HG02678 (cell line): ENCODE data around the gene FOXI2.

ENCODE experiments used
- ATAC-seq: cut with Tn5 transposase; IDR thresholded peaks from one replicate; pipeline ENCODE4 v1.9.1; 2021; ENCODE audit warnings: mild to moderate bottlenecking, moderate library complexity; ENCODE audit not compliant: unreplicated experiment

FOXI2 gene

DNA sequence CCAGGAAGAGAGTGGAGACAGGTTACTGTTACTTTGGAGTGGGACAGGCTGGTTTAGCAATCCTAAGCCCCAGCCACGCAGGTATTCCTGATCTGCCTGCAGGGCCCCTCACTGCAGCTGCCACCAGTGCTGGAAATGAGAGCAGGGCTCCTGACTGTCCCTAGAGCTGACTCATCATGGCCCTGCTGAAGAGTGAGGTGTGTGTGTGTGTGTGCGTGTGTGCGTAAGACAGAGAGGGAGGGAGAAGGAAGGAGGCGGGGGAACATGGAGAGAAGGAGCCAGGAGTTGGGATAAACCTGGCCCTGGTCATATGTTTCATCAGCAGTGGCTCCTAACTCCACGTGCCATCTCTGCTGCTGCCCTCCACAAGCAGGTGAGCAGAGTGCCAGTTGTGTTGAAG, 3.6 kb downstream of the FOXI2 start:
- no peak for ATAC-seq

DNA sequence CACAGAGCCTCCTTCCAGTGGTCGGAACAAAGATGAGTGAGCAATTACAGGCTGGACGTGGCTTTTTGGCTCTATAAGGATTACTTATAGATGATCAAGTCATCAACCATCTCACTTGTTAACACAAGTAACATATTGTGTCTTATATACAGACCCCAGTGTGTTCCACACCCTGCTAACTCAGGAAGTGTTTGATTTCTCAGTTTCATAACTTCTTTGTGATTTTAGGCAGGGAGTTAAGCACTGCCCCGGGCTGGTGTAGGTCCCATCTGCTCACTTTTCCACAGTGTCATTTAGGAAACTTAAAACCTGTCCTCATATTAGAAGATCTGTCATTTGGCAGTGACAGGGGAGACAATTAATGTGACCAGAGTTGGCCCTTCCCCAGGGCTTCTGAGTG, 6.2 kb downstream of the FOXI2 start:
- no peak for ATAC-seq

DNA sequence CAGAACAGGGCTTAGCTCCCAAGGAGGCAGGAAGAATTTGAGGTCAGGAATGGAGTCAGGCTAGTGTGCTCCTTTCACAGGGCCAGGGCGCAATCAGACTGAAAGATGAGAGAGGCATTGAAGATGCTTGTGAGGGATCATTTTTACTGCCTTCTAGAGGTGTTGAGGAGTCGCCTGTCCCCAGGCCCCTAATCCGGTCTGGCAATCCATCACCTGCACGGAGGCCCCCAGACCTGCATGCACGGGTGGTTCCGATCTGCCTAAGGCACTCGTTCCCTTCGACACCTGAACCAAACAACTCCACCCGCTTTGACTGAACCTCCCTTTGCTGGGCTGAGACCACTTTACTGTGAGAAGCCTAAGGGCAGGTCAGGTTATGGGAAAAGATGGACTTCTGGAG, 8.0 kb downstream of the FOXI2 start:
- no peak for ATAC-seq

DNA sequence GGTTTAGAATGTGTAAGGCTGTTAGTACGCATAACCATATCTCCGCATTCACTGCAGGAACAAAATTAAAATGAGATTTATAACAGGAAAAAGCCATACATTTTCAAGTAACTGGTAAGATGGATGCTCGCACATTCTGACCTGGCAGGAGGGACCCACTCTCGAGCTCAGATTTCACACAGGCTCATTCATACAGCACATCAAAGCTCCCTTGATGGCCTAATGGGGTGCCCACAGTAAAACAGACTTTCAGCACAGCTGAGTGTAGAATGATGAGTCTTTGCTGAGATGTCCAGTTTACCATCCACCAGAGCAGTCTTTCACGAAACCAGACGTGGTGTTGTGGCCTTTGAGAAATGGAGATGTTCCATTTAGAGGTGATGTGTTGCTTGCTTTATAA, 8.9 kb downstream of the FOXI2 start:
- ATAC-seq: no peak

DNA sequence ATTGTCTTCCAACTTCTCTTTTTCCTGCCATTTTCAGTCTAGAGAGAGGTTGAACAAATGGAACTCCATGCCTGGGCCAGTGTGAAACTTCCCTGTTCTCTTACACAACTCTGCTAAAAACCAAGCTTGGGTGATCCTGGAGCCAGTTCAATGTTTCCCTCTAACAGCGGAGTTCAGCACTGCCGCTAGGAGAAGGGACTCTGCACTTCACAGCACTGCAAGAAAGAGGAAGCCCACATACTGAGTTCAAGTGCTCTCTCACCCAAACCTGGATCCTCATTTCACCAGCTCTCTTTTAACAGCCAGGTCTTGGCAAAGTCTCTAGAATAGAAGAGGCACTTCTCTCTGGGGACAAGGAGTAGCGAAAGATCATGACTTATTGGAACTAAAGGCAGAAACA, 18.8 kb downstream of the FOXI2 start:
- no peak for ATAC-seq

DNA sequence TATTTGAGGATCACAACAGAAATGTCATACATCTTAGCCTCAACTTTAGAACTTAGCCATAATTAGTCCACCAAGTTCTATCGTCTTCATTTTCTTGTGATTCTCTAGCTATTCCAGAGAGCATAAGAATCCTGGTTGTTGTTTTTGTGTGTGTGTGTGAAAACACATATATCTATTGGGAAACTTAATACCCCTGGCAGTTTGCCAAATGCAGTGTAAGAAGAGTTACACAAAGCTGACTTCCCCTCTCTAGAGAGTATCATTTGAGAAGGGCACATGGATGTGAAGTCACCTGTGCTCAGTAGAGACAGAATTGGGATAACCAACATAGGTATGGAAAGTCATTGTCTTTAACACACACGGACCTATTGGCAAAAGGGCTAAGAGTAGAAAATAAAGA, 19.3 kb downstream of the FOXI2 start:
- no peak for ATAC-seq

DNA sequence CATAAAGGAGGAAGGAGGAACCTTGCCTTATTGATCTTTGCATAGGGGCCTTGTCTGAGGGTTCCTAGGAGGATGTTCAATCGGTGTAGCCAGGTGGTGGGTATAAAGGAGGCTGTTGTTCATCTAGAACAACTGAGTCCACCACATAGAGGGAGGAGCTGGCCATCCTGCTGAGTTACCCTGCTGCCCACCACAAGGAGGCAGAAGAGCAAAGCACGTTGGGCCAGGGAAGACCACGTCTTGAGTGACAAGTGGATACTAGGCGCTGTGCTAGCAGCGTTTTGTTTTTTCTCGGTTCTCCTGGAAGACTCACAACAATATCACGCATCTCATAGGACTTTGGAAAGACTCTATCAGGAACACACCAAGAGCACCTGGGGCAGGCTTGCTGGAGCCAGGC, 20.0 kb downstream of the FOXI2 start:
- ATAC-seq: no peak

DNA sequence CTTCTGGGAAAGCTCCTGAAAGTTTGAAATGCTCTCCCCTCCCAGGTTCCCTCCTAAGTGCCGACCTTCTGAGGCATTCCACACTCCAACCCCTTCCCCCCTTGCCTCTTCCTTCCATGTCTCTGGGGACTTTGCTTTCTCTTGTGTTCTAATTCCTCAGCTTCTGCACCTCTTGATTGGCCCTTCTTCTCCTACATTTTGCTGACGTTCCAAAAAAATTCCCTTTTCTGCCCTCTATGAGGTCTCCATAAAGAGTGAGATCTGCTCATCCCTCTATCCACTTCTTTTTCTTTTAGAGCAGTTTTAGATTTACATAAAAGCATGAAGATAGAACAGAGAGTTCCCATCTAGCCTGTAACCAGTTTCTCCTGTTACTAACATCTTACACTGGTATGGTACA, 22.3 kb downstream of the FOXI2 start:
- no peak for ATAC-seq

DNA sequence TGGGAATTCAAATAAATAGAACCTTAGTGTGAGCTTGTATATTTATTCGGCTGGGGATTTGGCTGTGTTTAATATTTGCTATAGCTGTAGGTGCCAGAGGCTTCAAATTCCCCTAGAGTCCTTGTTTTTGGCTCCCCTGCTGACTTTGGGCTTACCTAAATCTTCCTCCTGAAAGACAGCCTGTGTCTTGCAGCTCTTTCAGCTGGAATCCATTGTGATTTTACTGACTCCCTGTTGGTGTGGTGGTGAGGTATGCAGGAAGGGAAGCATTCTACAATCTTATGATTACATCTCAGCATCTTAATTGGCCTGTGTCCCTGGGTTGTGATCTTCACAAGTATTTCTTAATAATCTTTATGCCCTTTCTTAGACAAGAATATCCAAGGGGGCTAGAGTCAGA, 25.9 kb downstream of the FOXI2 start:
- no peak for ATAC-seq

DNA sequence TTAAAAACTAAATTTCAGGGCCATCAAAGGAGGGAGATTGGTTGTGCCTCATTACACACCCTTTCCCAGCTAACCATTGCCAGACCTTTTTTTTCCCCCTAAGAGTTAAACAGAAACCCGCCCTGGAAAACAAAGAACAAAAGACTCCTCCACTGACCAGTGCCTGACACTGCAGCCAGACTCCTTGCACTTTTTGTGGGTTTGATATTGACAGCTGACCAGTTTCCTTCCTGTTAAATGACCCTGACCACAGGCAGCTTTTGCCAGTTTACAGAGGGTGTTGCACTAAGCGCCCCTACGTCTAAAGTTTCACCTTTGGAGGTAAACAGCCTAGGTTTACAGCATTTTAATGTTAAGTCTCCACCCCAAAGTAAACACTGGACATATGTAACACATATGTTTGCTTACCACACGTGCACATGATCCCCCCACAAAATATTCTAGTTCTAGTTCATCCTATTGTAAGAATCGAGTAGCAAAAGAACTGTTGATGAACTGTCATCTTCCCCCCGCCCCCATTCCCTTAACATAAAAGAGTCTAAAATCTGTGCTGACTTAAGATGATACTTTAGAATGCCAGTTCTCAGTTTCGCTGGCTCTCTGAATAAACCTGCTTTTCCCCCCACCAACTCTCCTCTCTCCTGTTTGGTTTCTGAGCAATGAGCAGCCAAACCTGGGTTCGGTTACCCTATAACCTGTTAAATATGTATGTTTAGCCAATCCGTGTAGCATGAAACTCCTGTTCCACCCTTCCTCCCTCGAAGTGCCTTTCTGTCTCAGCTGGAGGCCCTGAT, 38.0 kb downstream of the FOXI2 start:
- no peak for ATAC-seq

DNA sequence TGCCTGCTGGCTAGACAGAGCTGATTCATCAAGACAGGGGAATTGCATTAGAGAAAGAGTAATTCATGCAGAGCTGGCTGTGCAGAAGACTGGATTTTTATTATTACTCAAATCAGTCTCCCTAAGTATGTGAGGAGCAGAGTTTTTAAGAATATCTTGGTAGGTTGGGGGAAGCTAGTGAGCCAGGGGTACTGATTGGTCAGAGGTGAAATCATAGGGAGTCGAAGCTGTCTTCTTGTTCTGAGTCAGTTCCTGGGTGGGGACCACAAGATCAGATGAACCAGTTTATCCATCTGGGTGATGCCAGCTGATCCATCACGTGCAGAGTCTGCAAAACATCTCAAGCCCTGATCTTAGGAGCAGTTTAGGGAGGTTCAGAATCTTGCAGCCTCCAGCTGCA, 39.8 kb downstream of the FOXI2 start:
- no peak for ATAC-seq

DNA sequence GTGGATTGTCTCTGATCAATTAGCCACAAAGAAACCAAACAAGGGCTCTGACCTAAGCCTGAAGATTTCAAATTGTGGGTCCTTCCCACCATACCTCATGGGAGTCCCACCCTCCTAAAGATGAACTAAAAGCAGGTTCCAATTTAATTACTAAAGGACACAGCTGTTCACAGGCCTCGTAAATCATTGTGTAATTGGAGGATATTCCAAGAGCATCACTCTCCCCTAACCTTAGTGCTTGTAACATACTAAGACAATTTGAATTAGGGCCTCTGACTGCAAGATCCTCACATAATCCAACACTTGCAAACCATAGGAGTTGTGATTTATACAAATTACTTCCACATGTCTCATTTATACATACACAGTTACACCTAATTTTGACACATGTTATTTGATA, 44.4 kb downstream of the FOXI2 start:
- ATAC-seq: no peak

DNA sequence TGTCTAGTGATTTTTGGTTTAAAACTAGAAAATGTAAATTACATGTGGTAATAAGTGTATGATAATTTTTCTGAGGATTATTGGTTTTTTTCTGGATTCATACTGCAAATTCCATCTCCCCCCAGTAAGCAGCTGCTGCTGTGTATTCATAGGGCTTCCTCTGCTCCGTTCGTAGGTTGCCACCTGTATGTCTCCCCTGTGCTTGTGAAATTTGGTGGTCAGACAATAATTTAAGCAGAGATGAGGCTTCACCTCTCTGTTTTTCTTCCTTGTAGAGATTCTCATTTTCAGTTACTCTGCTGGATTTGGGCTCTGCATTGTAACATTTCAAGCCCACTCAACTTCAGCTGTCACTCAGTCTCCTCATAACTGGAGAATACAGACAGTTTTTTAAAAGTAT, 50.9 kb downstream of the FOXI2 start:
- ATAC-seq: no peak

DNA sequence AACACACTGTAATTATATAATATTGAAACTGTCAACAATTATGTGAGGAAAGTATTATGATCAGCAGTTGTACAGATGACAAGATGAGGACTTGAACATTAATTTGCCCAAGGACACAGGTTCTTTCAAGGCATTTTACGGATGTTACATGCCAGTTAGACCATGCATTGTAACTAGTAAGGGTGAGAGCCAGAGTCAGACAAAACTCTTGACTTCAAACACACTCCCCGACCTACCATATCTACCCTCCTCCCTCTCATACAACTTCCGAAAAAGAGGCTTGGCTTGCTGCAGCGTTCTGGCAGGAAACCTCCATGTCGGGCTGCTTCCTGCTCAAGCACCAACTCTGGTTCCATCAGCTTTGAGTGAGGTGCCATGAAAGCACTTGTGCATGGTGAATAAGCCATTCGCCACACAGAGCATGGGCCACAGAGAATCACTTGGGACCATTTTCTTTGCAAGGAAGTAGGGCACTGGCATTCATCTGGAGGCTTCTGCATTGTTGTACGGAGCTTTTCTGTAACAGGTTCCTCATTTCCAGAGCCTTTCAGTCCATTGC, 53.2 kb downstream of the FOXI2 start:
- no peak for ATAC-seq
